CD4-positive, alpha-beta memory T cell (primary cell): ENCODE results near the gene UQCC3. TPM values are rescaled to one million over a fixed set of nuclear protein-coding genes. Genes with fewer than 3 reads are reported as not detected.
"Not testable (repeated sequence)": the region's sequence is repeated elsewhere in the genome, so short reads cannot be mapped to it uniquely, and the experiment has no call there.

ENCODE experiments used
- CTCF ChIA-PET: fragments of 350-600 bp; sonication (Branson Sonifier 250); formaldehyde crosslinking; loops from one replicate; lab custom pipeline; 2021; ENCODE audit warnings: inconsistent platforms; ENCODE audit not compliant: partially characterized antibody; lab: Charles Lee
- POLR2A ChIA-PET: fragments of 350-600 bp; sonication (Branson Sonifier 250); formaldehyde crosslinking; loops from one replicate; lab custom pipeline; 2021; ENCODE audit not compliant: partially characterized antibody; lab: Charles Lee
- DNase-seq, 5 donors: peaks; one replicate each; pipeline versions ENCODE4 v3.0.0 to v3.0.0-alpha.2; 2020 to 2022; ENCODE audit warnings: mixed read lengths in 1 of 5
- H3K27ac ChIP-seq: one replicate; pipeline ENCODE4 v1.7.0; 2013; ENCODE audit warnings: low read depth, low read length
- H3K27me3 ChIP-seq: 2 replicates; pipeline ENCODE4 v1.7.0; 2013; ENCODE audit warnings: mild to moderate bottlenecking, low read length, moderate library complexity; ENCODE audit not compliant: insufficient read depth
- H3K36me3 ChIP-seq: 2 replicates; pipeline ENCODE4 v1.7.0; 2013; ENCODE audit warnings: mild to moderate bottlenecking, low read length, moderate library complexity; ENCODE audit not compliant: insufficient read depth
- H3K4me1 ChIP-seq: 2 replicates; pipeline ENCODE4 v1.7.0; 2013; ENCODE audit warnings: mild to moderate bottlenecking, low read length, moderate library complexity; ENCODE audit not compliant: insufficient read depth
- H3K4me3 ChIP-seq, 2 donors: one replicate each; pipeline ENCODE4 v1.7.0; 2013; ENCODE audit warnings: low read length in 2 of 2, mild to moderate bottlenecking in 1 of 2
- H3K9me3 ChIP-seq, 2 donors: one replicate each; pipeline ENCODE4 v1.7.0; 2013; ENCODE audit warnings: low read length in 2 of 2, control low read depth in 1 of 2; ENCODE audit not compliant: control insufficient read depth in 1 of 2
- H3K27ac Mint-ChIP-seq, 7 donors: one replicate each; pipeline ENCODE4 v1.8.0; 2020 to 2021; ENCODE audit warnings: mixed read lengths in 7 of 7, mild to moderate bottlenecking in 6 of 7, inconsistent platforms in 3 of 7, moderate library complexity in 3 of 7
- H3K27me3 Mint-ChIP-seq, 2 donors: one replicate each; pipeline ENCODE4 v1.8.0; 2020 to 2021; ENCODE audit warnings: mixed read lengths in 2 of 2
- H3K36me3 Mint-ChIP-seq, 2 donors: one replicate each; pipeline ENCODE4 v1.8.0; 2020 to 2021; ENCODE audit warnings: mixed read lengths in 2 of 2, inconsistent platforms in 1 of 2, mild to moderate bottlenecking in 1 of 2
- H3K4me1 Mint-ChIP-seq, 4 donors: one replicate each; pipeline ENCODE4 v1.8.0; 2020 to 2021; ENCODE audit warnings: mixed read lengths in 4 of 4, mild to moderate bottlenecking in 1 of 4
- H3K4me3 Mint-ChIP-seq, 8 donors: one replicate each; pipeline ENCODE4 v1.8.0; 2020 to 2021; ENCODE audit warnings: mixed read lengths in 8 of 8, mild to moderate bottlenecking in 7 of 8, moderate library complexity in 6 of 8, inconsistent platforms in 3 of 8
- H3K9me3 Mint-ChIP-seq, 8 donors: one replicate each; pipeline ENCODE4 v1.8.0; 2020 to 2021; ENCODE audit warnings: mixed read lengths in 8 of 8, mild to moderate bottlenecking in 5 of 8, inconsistent platforms in 3 of 8, moderate library complexity in 1 of 8
- intact Hi-C: fragments of 100-400 bp; cut with micrococcal nuclease; formaldehyde crosslinking; loops from one replicate; pipeline ENCODE4 v1.15.1; 2023
- polyA plus RNA-seq, 2 donors: library from polyadenylated mRNA; unstranded; fragments of 300-500 nt; fragmentation: Illumina TruSeq; gene quantifications; one replicate each; pipeline ENCODE4 v1.2.3, GENCODE V29; 2021
- total RNA-seq, 2 experiments: library from RNA; stranded (reverse); gene quantifications; one replicate each; pipeline ENCODE4 v1.2.3, GENCODE V29; 2021

Gene UQCC3
- total and polyA plus RNA-seq, 4 experiments from 2014 or later: 7.2 to 12.1 (median 9.6) TPM

GRCh38 chr11:62689421-62690183, 18.1 kb downstream of the UQCC3 start, which contains the start of gene LRRN4CL:
LRRN4CL (minus strand) TSS chr11:62689530; CDS start chr11:62688508, 1,022 bp downstream.
- Mint-ChIP-seq H3K9me3 (no peaks in the 10 kb centered on the region), H3K36me3 (peaks cover 10 to 12% of the 10 kb centered on the region in 2 donors), H3K4me3 (no peak within 1 kb of the TSS), H3K4me1 (peaks cover under 1 to 2% (median 1%) of the 10 kb centered on the region in 4 donors), H3K27me3 (peaks cover 0 to 5% of the 10 kb centered on the region in 2 donors), H3K27ac (peak within 1 kb of the TSS in 1 of 7 donors; percentile 72)
- ChIA-PET POLR2A (interaction anchor here (0.7 to 1.9 kb wide), 4 partner anchors 9 to 98 kb away, joined by 3 to 9 read pairs (median 4); partner anchors contain the start of genes C11orf98, CSKMT and TUT1), CTCF (interaction anchor here (0.9 to 1.2 kb wide), 4 partner anchors 10 to 136 kb away, joined by 3 to 5 read pairs (median 3); no protein-coding TSS in a partner anchor)
- no peak for DNase-seq
- H3K36me3 ChIP-seq: no peaks in the 10 kb centered on the region
- no peaks in the 10 kb centered on the region for H3K4me1 ChIP-seq
- H3K27me3 ChIP-seq: no peaks in the 10 kb centered on the region
- no peaks in the 10 kb centered on the region for H3K9me3 ChIP-seq
- intact Hi-C loops: loop anchor here (5.0 kb wide), 1 partner anchor 307 kb away; no protein-coding TSS in a partner anchor
- no peak within 1 kb of the TSS for H3K27ac ChIP-seq
- no peak within 1 kb of the TSS for H3K4me3 ChIP-seq

- H3K36me3 Mint-ChIP-seq: peaks cover 12% of the 10 kb centered on the region in 2 donors
- not testable (repeated sequence) for H3K4me1 ChIP-seq, H3K9me3 Mint-ChIP-seq, DNase-seq, H3K36me3 ChIP-seq, H3K27me3 Mint-ChIP-seq, H3K27me3 ChIP-seq, H3K4me3 ChIP-seq, H3K27ac ChIP-seq, H3K4me3 Mint-ChIP-seq, H3K27ac Mint-ChIP-seq, H3K9me3 ChIP-seq, H3K4me1 Mint-ChIP-seq
- CTCF ChIA-PET: interaction anchor here (0.8 to 8.0 kb wide), 20 partner anchors 10 to 312 kb away, joined by 3 to 82 read pairs (median 6); partner anchors contain the start of genes EEF1G, TUT1 and ZBTB3
- intact Hi-C loops: loop anchor here (1.0 to 5.0 kb wide), 4 partner anchors 15 to 311 kb away; partner anchors contain the start of gene UBXN1
- POLR2A ChIA-PET: interaction anchor here (0.7 to 2.9 kb wide), 8 partner anchors 10 to 269 kb away, joined by 3 to 20 read pairs (median 4); partner anchors contain the start of genes C11orf98, CSKMT, EEF1G and HNRNPUL2
These were observed 22.2 kb downstream of the UQCC3 start for GRCh38 chr11:62693624-62694023.

- no peaks in the 10 kb centered on the region for H3K27me3 Mint-ChIP-seq
- intact Hi-C loops: loop anchor here (1.0 to 5.0 kb wide), 4 partner anchors 16 to 312 kb away; partner anchors contain the start of gene UBXN1
- no peaks in the 10 kb centered on the region for H3K27me3 ChIP-seq
- no peaks in the 10 kb centered on the region for H3K36me3 ChIP-seq
- H3K9me3 Mint-ChIP-seq: no peaks in the 10 kb centered on the region
- peak; percentile 73 to 80 (median 74) for DNase-seq
- no peak overlapping the region for H3K4me3 Mint-ChIP-seq
- no peak overlapping the region for H3K27ac ChIP-seq
- H3K4me1 Mint-ChIP-seq: peaks cover 5 to 7% (median 6%) of the 10 kb centered on the region in 4 donors
- H3K27ac Mint-ChIP-seq: peak overlapping the region in 4 of 7 donors; percentile 7 to 77 (median 56)
- peaks cover 12% of the 10 kb centered on the region in 2 donors for H3K36me3 Mint-ChIP-seq
- H3K4me3 ChIP-seq: no peak overlapping the region
- ChIA-PET POLR2A (interaction anchor here (0.7 to 2.9 kb wide), 8 partner anchors 15 to 134 kb away, joined by 3 to 20 read pairs (median 5); partner anchors contain the start of genes C11orf98, CSKMT, EEF1G and HNRNPUL2), CTCF (interaction anchor here (0.6 to 8.0 kb wide), 38 partner anchors 9 to 299 kb away, joined by 3 to 82 read pairs (median 4); partner anchors contain the start of genes C11orf98, CSKMT, EEF1G and INTS5)
- H3K4me1 ChIP-seq: no peaks in the 10 kb centered on the region
- H3K9me3 ChIP-seq: no peaks in the 10 kb centered on the region
These were observed 23.1 kb downstream of the UQCC3 start for GRCh38 chr11:62694455-62695167.

GRCh38 chr11:62702246-62702645, 30.8 kb downstream of the UQCC3 start:
- ChIA-PET CTCF (interaction anchor here (0.7 to 1.5 kb wide), 6 partner anchors 21 to 308 kb away, joined by 3 to 6 read pairs (median 3); partner anchors contain the start of genes SLC3A2 and TUT1), POLR2A (interaction anchor here (1.6 to 1.9 kb wide), 2 partner anchors 31 to 37 kb away, joined by 4 to 8 read pairs; partner anchors contain the start of genes C11orf98, CSKMT, LBHD1 and UQCC3)
- no peak for DNase-seq
- Mint-ChIP-seq H3K4me1 (peaks cover 10 to 20% (median 15%) of the 10 kb centered on the region in 4 donors), H3K9me3 (no peaks in the 10 kb centered on the region), H3K4me3 (no peak overlapping the region), H3K27me3 (no peaks in the 10 kb centered on the region), H3K27ac (peak overlapping the region in 1 of 7 donors; percentile 75), H3K36me3 (peaks cover 5 to 6% of the 10 kb centered on the region in 2 donors)
- no peaks in the 10 kb centered on the region for H3K27me3 ChIP-seq
- no peaks in the 10 kb centered on the region for H3K36me3 ChIP-seq
- H3K4me1 ChIP-seq: peaks cover 19% of the 10 kb centered on the region
- no peak overlapping the region for H3K27ac ChIP-seq
- no peaks in the 10 kb centered on the region for H3K9me3 ChIP-seq
- H3K4me3 ChIP-seq: no peak overlapping the region
- intact Hi-C loops: no loop called here

- peak overlapping the region in 1 of 7 donors; percentile 31 for H3K27ac Mint-ChIP-seq
These were observed 32.4 kb downstream of the UQCC3 start for GRCh38 chr11:62703921-62704320.

GRCh38 chr11:62705413-62705812, 33.9 kb downstream of the UQCC3 start:
- Mint-ChIP-seq H3K4me1 (peaks cover 21 to 48% (median 36%) of the 10 kb centered on the region in 4 donors), H3K36me3 (peaks cover 6 to 20% of the 10 kb centered on the region in 2 donors), H3K9me3 (no peaks in the 10 kb centered on the region), H3K27me3 (no peaks in the 10 kb centered on the region), H3K27ac (peak overlapping the region; percentile 91 to 96 (median 94)), H3K4me3 (peak overlapping the region; percentile 86 to 95 (median 89))
- no peaks in the 10 kb centered on the region for H3K36me3 ChIP-seq
- no peaks in the 10 kb centered on the region for H3K9me3 ChIP-seq
- intact Hi-C loops: no loop called here
- no peak for DNase-seq
- H3K27ac ChIP-seq: peak overlapping the region; percentile 78
- H3K4me1 ChIP-seq: peaks cover 46% of the 10 kb centered on the region
- POLR2A ChIA-PET: interaction anchor here (0.6 to 14.3 kb wide), 26 partner anchors 9 to 1566 kb away, joined by 3 to 283 read pairs (median 8); partner anchors contain the start of genes C11orf98, CSKMT, EEF1G and EML3
- H3K4me3 ChIP-seq: peak overlapping the region; percentile 69 to 86
- H3K27me3 ChIP-seq: no peaks in the 10 kb centered on the region
- CTCF ChIA-PET: interaction anchor here (0.9 to 1.9 kb wide), 6 partner anchors 9 to 111 kb away, joined by 3 to 11 read pairs (median 4); no protein-coding TSS in a partner anchor

More at GRCh38 chr11:62703921-62704320, 32.4 kb downstream of the UQCC3 start:
- H3K4me3 Mint-ChIP-seq, POLR2A ChIA-PET, H3K27me3 ChIP-seq, H3K36me3 ChIP-seq, intact Hi-C loops, H3K9me3 ChIP-seq, H3K9me3 Mint-ChIP-seq, DNase-seq, H3K27ac ChIP-seq, H3K36me3 Mint-ChIP-seq, H3K4me3 ChIP-seq, H3K27me3 Mint-ChIP-seq: not testable (repeated sequence)
- CTCF ChIA-PET: interaction anchor here (1.2 to 1.5 kb wide), 3 partner anchors 10 to 161 kb away, joined by 3 to 12 read pairs (median 3); partner anchors contain the start of genes C11orf98 and CSKMT
- H3K4me1 ChIP-seq: peaks cover 36% of the 10 kb centered on the region
- peaks cover 14 to 34% (median 25%) of the 10 kb centered on the region in 4 donors for H3K4me1 Mint-ChIP-seq
